Dermis microvascular lymphatic vessel endothelial cell (primary cell): ENCODE results near the gene MMD. TPM values are rescaled to one million over a fixed set of nuclear protein-coding genes. Genes with fewer than 3 reads are reported as not detected.
"Not testable (repeated sequence)": the region's sequence is repeated elsewhere in the genome, so short reads cannot be mapped to it uniquely, and the experiment has no call there.

Source experiments
- DNase-seq, 2 donors: peaks; one replicate each; pipeline versions ENCODE4 v3.0.0 to v3.0.0-alpha.2; 2010; ENCODE audit warnings: low read depth in 2 of 2
- total RNA-seq: library from RNA; depleted of rRNA; stranded (reverse); fragments of >200 nt; gene quantifications from 2 replicates; pipeline ENCODE4 v1.2.1, GENCODE V29; 2014

MMD gene
- total RNA-seq, 1 donor from 2014 or later = 10.4 TPM

DNA sequence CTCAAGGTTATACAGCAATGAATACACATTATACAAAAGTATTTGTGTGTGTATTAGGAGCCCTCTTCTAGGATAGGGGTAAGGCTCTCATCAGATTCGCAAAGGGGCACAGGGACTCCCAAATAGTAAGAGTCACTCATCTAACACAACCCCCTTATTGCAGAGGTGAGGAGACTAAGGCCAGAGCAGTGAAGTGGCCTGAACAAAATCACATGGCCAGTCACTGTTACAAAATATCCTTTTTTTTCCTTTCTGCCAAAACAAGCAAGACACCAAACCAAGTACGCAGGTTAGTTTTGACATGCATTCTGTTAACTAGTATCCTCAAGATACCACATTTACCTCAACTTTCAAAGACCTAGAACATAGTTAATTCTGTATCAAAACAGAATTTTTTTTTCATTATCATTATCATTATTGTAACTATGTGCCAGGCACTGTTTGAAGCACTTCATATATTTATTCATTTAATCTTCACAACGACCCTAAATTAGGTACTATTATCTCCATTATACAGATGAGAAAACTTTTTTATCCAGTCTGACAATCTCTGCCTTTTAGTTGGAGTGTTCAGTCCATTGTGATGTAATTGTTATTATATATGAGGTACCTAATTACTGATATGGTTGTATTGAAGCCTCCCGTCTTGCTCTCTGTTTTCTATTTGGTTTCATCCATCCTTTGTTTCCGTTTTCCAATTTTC is 25.7 kb downstream of the MMD start:
- DNase-seq = no peak

DNA sequence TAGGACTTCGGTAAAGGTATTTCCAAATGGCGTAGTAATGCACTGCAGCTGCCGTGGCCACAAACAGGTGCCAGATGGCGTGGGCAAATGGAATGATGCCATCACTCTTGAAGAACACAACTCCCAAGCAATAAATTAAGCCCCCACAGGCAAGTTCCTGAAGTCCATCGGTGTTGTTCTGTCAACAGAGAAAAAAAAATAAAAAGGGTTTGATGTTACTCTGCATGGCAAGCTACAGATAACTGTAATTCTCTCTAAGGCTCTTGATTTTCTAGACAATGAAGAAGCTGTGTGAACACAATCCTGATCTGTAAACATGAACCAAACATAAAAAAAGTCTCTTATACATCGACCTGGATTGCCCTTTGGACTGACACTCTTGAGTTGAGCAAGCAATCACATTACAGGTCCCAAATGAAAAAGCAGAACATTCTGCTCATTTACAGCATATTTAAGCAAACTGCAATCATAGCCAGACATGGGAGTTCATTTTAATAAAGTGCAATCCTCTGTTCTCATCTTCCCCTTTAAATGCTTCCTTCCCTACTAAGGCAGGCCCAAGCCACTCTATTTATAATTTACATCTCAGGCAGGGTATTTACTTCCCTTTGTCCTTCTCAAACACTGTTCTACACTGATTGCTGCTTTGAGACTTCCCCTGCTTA is 27.1 kb downstream of the MMD start:
- no peak for DNase-seq

DNA sequence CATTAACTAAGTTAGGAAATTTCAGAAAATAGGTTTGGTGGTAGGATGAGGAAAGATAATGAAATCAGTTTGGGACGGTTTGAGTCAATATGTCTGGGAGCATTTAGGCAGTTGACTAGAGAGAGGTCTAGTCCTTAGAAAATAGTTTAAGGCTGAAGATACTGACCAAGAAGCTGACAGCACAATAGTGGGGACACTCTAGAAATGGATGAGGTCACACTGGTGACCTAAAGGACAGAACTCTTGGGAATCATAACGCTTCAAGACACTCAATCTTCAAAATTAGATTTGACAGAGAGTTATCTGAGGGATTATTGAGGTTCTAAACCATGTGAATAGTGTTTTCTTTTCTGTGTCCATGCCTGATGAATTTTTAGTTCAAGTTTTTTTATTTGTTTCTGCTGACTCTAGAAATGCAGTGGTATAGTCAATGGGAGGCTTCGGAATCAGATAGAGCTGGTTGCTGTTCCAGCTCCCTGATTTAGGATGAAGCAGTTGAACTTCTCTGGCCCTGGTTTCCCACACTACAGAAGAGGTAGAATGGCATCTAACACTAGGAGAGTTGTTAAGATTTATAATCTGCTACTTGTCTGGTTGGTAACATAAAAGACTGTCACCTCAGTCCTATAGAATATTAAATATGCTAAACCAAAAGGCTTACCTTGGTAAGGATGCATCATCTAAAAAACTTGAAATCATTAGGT is 29.7 kb downstream of the MMD start:
- no peak for DNase-seq

DNA sequence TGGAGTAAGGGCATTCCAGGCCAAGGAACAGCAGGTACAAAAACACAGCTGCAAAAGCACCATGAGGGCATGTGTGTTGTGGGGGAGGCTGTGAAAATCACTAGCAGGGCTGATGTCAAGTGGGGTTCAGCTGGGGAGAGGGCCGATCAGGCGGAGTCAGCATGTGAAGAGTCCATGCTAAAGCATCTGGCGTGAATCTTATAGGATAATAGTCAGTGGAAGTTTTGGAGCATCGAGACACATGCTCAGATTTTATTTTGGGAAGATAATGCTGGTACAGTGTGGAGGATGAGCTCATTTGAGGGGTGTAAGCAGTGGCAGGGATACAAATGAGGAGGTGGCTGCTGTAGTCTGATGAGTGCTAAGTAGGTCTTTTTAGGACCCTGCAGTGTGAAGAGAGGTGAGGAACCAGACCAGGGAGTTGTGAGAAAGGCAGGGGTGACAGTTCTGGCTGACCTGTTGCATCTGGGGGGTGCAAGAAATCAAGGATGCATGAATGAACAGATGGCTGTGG is 30.3 kb downstream of the MMD start:
- no peak for DNase-seq

DNA sequence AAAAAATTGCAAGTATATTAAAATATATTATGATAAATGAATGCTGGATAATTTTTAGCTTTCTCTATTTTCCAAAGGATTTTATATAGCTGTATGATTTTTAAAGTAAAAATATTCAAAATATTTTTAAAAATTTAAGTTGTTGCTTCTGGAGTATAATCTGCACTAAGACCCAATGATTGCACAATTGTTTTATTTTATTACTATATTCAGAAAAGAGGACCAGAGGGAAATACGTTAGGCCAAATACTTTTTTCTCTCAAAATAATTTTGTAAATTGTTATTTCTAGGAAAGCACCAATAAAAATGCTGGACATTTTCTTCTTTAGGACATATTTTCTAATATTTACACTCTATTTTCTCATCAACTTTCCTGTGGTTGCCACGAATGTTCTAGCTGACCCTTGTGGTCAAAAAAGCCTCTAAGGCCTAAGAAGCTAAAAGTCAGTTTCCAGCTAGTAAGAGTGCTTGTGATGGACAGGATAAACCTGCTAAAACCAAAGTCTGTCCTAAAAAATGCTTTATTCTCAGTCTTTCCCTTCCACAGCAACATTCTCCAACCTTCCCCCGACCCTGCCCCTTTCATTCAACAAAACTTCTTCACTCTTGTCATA is 31.2 kb downstream of the MMD start:
- DNase-seq = no peak

DNA sequence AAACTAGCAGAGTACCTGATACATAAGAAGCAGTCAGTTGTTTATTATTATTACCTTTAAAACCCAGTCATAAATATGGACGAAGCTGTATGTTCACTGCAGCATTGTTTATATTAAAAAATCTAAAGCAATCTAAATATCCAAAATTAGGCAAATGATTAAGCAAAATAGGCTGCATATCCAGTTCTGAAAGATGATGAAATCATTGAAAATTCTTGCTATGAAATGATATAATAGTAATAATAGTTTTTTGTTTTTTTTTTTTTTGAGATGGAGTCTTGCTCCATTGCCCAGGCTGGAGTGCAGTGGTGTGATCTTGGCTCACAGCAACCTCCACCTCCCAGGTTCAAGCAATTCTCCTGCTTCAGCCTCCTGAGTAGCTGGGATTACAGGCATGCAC is 31.9 kb downstream of the MMD start:
- DNase-seq = not testable (repeated sequence)

DNA sequence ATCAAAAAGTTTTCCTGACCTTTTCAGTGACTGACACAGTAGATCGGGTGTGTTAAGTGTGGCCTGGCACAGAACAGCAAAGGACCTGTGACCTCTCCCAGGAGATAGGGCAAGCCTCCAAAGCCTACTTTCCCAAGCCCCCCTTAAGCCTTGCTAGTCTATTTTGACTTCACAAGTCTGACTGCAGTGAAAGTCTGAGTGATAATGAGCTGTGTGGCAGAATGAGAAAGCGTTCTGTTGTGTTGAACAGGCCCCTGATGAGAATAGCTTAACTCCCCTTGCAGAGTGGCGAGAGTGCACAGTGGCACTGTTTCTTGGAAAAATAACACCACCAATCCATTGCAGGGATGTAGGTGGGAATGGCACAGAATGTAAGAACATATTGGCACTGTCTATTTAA is 32.8 kb downstream of the MMD start:
- no peak for DNase-seq

DNA sequence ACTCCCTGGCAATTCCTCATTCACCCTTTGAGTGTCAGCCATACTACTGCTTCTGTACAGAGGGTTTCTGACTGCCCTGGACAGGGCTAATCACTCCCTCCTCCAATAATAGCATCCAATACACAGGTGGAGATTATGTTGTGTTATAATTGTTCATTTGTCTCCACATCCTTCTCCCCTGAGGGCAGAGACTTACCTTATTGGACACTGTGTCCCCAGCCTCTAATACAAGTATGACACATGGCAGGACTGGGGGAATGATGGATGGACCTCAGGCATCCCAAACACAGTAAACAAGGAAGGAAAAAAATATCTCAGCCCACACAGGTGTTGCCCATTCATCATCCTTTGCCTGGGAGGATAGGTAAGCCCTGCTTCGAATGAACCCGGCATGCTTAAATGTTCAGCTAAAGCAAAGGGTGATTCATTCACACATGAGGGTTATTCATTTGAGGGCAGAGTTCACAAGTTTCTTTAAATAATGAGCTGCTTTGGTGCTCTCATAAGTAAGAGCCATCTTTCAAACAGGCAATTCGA is 34.8 kb downstream of the MMD start:
- DNase-seq = no peak

DNA sequence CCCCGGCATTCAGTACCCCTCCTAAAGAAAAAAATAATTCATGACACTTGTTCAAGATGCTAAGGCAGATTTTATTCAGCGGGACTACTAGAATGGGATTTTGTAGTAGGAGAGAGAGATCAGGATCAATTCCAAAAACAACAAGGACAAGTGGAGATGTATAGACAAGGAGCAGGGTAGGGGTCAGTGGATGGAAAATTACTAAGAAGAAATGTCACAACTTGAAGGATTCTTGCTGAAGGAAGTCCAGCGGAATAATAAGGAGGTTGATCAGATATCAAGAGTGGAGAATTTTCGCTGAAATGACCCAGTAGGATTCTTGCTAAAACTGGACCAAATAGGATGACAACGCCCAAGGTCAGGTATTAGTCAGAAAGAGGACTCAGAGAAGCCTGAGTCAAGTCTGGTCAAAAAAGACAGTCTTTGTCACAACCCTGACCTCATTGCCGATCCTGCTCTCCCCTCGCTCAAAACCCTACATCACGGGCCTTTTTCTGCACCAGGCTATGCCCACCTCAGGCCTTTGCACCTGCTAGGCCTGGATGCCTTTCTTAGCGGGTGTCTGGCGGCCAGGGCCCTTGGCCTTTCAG is 36.9 kb downstream of the MMD start:
- no peak for DNase-seq

DNA sequence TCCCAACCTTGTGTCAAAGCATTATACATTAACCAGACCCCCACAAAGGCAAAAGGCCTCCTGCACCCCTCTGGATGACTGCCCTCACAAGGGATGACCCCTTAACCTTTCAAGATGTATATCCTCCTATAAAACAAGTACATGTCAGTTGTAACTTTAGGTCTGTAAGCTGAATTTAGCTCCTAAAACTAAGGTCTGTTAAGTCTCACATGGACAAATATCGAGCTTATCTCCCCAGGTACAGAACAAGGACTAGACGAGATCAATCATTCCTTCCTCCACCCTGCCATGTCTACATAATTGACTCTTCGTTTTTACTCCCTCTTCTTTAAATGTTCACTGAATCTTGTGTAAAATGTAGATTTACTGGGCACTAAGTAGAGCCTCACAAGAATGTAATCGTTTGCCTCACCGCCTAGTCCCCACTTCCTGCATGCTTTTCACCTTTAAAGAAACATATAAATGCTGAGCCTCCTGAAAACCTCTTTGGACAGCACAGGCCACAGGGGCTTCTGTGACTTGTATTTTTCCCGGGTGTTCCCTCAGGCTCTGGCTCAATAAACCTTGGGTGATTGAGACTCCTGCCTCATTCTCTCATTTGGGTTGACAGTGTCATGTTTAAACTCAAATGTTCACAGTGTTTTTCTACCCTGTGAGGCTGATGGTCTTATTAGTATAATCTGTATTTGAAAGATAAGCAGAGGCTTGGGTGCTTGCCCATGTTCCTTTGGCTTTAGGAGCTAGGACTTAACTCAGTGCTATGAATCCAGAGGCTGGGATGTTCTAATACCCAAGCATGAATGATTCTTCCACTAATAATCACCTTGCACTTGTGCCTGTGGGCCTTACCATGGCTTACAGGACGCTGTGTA is 37.6 kb downstream of the MMD start:
- no peak for DNase-seq

DNA sequence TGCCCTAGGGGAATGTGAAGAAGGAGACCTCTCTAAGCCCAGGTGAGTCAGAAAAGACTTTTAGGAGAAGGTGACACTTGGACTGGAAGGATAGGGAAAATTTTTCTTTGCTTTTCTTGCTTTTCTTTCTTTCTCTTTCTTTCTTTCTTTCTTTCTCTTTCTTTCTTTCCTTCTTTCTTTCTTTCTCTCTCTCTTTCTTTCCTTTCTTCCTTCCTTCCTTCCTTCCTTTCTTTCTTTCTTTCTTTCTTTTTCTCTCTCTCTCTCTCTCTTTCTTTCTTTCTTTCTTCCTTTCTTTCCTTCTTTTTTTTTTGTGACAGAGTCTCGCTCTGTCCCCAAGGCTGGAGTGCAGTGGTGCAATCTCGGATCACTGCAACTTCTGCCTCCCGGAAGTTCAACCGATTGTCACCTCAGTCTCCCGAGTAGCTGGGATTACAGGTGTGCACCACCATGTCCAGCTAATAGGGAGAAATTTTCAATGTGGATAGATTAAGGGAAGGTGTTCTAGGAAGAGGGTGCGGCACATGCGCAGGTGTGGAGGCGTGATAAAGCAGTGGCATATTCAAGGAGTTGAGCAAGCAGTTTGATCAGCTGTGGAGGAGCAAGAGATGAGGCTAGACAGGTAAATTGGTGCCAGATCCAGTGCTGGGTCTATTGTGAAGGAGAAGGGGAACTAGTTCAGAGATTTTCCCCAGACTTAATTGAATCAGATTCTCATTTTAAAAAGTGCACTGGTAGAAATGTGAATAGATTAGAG is 40.4 kb downstream of the MMD start:
- DNase-seq = no peak

DNA sequence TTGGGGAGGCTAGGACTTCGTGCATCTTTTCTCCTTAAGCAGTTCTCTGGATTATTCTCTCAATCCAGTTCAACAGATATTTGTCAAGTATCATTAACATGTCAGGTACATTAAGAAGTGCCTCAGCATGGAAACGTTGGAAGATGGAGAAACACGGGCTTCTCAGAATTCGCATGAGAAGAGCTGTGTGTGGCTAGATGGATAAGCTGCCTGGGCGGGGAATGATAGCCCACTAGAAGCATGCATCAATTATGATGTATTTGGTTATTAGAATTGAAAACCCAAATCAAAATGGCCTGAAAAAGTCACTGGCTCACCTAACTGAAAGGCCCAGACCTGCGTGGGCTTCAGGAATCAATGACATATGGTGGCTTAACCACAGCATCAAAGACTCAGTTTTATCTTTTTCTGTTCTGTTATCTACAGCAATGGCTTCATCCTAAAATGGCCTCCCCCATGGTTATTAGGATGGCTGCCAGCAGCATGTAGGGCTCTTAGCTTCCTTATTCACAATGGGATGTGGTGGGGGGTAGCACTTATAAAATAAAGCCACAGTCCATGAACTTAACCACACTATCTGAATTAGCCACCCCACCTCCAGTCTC is 43.9 kb downstream of the MMD start:
- DNase-seq = no peak

DNA sequence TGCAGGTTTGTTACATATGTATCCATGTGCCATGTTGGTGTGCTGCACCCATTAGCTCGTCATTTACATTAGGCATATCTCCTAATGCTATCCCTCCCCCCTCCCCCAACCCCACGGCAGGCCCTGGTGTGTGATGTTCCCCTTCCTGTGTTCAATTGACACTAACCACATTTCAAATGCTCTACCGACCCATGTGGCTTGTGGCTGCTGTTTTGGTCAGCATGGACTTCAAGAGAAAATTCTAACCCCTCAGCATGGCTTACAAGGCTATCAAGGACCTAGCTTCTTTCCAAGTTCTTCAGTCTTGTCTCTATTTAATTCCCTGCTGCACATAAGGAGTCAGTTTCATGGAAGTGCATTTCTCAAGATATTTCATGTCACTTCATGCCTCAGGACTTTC is 52.9 kb downstream of the MMD start:
- no peak for DNase-seq

DNA sequence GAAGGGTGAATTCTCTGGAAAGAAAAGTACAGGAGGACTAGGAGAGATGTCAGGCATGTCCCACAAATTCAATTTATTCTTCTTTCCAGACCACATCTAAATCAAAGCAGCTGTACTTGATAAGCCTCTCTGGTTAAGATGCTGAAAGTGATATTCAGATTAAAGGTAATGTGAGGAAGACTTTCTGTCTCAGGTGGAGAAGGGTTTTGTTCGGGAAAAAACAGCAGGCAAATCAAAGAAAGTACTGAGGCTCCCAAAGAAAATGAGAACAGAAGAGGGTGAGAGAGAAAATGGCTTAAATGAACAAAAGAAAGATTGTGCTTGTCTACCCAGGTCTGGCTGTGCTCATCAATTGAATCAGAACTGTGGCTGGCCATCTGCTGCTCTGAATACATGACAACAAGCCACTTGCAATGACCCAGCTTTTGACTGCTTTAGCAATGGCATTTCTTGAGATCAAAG is 55.6 kb downstream of the MMD start:
- no peak for DNase-seq

DNA sequence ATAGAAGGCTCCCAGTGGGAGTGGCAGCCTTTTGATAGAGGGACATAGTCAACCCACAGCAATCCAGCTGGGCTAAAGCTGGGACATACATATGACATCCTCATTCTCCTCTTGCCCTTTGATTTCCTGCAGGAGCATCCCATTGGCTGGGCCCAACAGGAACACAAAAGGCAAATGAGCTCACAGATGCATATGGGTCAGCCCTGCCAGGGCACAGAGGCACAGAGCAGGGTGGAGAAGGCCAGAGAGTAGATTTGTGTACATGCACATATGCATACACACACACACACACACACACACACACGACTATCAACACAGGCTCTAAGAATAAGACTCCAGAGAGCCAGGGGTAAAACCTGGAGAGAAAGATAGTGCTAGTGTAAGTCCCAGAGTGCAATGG is 58.6 kb downstream of the MMD start:
- DNase-seq = no peak

DNA sequence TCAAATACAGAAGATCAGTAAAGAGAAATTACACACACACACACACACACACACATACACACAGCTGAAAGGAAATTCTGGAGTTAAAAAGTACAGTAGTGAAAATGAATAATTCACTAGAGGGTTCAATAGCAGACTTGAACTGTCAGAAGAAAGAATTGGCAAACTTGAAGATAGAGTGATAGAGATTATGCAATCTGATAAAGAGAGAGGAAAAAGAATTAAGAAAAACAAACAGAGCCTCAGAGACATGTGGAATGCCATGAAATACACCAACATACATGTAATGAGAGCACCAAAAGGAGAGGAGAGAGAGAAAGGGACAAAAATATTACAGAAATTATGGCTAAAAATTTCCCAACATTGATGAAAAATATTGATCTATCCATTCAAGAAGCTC is 60.7 kb downstream of the MMD start:
- DNase-seq = no peak

DNA sequence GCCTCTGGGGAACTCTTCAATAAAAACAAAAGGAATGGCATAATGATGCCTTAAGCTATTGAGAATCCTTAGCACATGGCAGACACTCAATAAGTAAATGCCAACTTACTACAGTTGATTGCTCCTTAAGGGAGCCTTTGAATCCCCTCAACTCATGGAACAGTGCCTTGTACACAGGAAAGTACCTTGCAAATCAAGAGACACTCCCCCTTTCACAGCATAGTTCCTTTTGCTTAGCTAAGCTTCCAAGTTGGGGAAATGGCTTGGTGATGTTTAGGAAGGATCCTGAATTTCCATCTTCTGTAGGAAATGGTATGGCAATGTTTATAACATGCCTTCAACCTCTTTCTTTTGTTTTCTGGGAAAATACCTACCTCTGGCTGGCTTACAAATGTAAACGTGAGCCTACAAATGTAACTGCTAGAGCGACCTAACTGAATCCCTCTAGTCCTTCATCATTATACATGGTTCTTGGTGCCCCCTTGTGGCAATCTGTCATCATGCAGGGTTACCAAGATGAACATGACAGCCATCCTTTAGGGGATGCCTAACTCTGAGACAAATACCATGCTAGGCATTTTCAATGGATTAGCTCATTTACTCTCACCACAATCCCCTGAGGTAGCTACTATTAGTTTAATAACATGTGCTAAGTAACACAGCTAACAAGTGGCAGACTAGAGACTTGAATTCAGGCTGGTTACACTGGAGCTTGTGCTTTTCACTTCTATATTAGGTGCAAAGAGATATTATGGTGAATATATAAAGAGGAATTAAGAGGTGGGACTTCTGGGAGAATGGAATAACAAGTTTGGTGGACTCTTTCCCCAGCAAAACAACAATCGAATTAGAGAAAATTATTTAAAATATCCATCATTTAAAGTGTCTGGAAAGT is 65.0 kb downstream of the MMD start:
- DNase-seq = peak; percentile 43 to 68

DNA sequence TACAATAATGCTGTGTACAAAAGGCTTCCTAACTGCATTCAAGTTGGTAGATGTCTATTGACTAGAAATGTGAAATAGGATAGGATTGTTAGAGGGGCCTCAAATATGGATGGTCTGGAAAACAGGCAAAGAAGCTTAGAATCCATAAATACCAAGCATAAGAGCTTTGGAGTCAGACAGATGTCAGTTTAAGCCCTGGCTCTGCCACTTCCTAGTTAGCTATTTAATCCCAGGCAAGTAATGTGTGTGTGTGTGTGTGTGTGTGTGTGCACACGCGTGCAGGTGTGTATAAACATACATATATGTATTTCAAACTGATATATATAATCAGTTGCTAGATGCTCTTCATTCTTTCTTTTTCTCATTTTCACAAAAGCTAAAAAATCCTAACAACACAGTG is 66.7 kb downstream of the MMD start:
- DNase-seq = no peak
